A549 (cell line): ENCODE measurements around the gene GCNT2.

Experiments used
- CEBPB ChIP-seq, 2 experiments: fragments of >200 bp in 1 of 2; sonication (Bioruptor Twin) in 1 of 2; formaldehyde crosslinking in 1 of 2; IDR thresholded peaks; 2 replicates each; pipeline ENCODE4 v1.6.1; 2012 to 2016
- EP300 ChIP-seq, 2 experiments: fragments of >200 bp; sonication (Bioruptor Twin); formaldehyde crosslinking; IDR thresholded peaks; 2 replicates in 1 of 2; 3 replicates in 1 of 2; pipeline ENCODE4 v1.6.1; 2016 to 2017
- MAFK ChIP-seq: fragments of 450-650 bp; IDR thresholded peaks from 2 replicates; pipeline ENCODE4 v1.6.1; 2014; ENCODE audit not compliant: partially characterized antibody
- MAZ ChIP-seq: fragments of 150-350 bp; IDR thresholded peaks from 2 replicates; pipeline ENCODE4 v1.6.1; 2014; ENCODE audit warnings: antibody characterized with exemption, low read depth, low read length, borderline replicate concordance
- POLR2A ChIP-seq: IDR thresholded peaks from 2 replicates; pipeline ENCODE4 v1.6.1; 2012; ENCODE audit warnings: mild to moderate bottlenecking, low read length
- RAD21 ChIP-seq, 2 experiments: fragments of >200 bp in 1 of 2; sonication (Bioruptor Twin) in 1 of 2; formaldehyde crosslinking in 1 of 2; IDR thresholded peaks in 1 of 2; conservative IDR thresholded peaks in 1 of 2; 2 replicates in 1 of 2; 3 replicates in 1 of 2; pipeline ENCODE4 v1.6.1; 2012 to 2018; ENCODE audit warnings: inconsistent platforms in 1 of 2
- RFX5 ChIP-seq: fragments of 450-650 bp; IDR thresholded peaks from 2 replicates; pipeline ENCODE4 v1.7.1; 2014; ENCODE audit warnings: antibody characterized with exemption, mild to moderate bottlenecking, moderate library complexity
- SMC3 ChIP-seq: fragments of >200 bp; sonication (Bioruptor Twin); formaldehyde crosslinking; IDR thresholded peaks from 3 replicates; pipeline ENCODE4 v1.6.1; 2018; ENCODE audit warnings: inconsistent platforms
- TF ChIP-seq, protein P1 (sequence below): fragments of >200 bp; sonication (Bioruptor Twin); formaldehyde crosslinking; IDR thresholded peaks from 3 replicates; pipeline ENCODE4 v1.5.1; 2016
- TF ChIP-seq, protein P2 (sequence below): IDR thresholded peaks from 2 replicates; pipeline ENCODE4 v1.6.1; 2012
- TF ChIP-seq, protein P3 (sequence below): fragments of 450-650 bp; IDR thresholded peaks from 2 replicates; pipeline ENCODE4 v1.6.1; 2014; ENCODE audit warnings: antibody characterized with exemption

DNA sequence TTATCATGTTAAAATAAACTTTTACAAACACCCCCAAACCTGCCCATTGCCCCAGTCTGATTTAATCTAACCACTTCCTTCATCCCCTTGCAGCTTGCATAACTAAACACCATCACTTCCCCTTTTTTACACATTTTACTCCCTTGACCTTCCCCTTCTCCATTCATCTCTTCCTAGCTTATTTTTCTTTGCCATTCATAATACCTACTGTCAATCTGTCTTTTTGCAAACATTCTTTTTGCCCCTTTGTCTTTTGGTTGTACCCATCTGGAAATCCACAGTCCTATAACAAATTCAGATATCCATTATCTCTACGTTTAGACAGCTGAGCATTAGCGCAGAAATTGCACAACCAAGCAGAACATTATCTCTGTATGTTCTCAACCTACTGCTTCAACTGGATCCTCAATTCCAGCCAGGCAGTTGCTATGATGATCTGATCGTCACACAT lies 122.1 kb downstream of the GCNT2 start:
- TF ChIP-seq CEBPB (IDR thresholded peaks at IDR 0.05) (no peak), RFX5 (no peak), POLR2A (no peak), EP300 (IDR thresholded peaks at IDR 0.05) (no peak), RAD21 (conservative IDR thresholded peaks at IDR 0.05 in 1 of 2, IDR thresholded peaks at IDR 0.05 in 1 of 2) (no peak), MAZ (no peak), SMC3 (no peak), MAFK (no peak)
- TF ChIP-seq, protein P1, sequence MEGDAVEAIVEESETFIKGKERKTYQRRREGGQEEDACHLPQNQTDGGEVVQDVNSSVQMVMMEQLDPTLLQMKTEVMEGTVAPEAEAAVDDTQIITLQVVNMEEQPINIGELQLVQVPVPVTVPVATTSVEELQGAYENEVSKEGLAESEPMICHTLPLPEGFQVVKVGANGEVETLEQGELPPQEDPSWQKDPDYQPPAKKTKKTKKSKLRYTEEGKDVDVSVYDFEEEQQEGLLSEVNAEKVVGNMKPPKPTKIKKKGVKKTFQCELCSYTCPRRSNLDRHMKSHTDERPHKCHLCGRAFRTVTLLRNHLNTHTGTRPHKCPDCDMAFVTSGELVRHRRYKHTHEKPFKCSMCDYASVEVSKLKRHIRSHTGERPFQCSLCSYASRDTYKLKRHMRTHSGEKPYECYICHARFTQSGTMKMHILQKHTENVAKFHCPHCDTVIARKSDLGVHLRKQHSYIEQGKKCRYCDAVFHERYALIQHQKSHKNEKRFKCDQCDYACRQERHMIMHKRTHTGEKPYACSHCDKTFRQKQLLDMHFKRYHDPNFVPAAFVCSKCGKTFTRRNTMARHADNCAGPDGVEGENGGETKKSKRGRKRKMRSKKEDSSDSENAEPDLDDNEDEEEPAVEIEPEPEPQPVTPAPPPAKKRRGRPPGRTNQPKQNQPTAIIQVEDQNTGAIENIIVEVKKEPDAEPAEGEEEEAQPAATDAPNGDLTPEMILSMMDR: no peak
- TF ChIP-seq, protein P2, sequence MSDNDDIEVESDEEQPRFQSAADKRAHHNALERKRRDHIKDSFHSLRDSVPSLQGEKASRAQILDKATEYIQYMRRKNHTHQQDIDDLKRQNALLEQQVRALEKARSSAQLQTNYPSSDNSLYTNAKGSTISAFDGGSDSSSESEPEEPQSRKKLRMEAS: no peak
- TF ChIP-seq, protein P3, sequence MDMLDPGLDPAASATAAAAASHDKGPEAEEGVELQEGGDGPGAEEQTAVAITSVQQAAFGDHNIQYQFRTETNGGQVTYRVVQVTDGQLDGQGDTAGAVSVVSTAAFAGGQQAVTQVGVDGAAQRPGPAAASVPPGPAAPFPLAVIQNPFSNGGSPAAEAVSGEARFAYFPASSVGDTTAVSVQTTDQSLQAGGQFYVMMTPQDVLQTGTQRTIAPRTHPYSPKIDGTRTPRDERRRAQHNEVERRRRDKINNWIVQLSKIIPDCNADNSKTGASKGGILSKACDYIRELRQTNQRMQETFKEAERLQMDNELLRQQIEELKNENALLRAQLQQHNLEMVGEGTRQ: no peak
